K562 (cell line): Measurements from ENCODE around the gene CNPPD1. TPM values are rescaled to one million over a fixed set of nuclear protein-coding genes. Genes with fewer than 3 reads are reported as not detected.

ENCODE experiments used
- ATAC-seq: fragments of 200-7000 bp; cut with Tn5 transposase; 3 replicates; pipeline ENCODE4 v1.9.1; 2020; ENCODE audit warnings: moderate library complexity
- BruUV-seq: library from RNA; stranded (reverse); fragments of 400-500 nt; replicated peaks from 2 replicates; lab custom pipeline; 2021; lab: Mats Ljungman, UMichigan
- CTCF ChIA-PET: fragments of 300-600 bp; formaldehyde crosslinking; extraction: SDS; loops from one replicate; lab custom pipeline; 2021; ENCODE audit warnings: low intra/inter-chr PET ratio; lab: Yijun Ruan, JAX
- POLR2A ChIA-PET: fragments of 300-600, 350-650 bp; sonication (Branson Sonifier 250); formaldehyde crosslinking; extraction: SDS; loops from one replicate; lab custom pipeline; 2021; ENCODE audit warnings: antibody characterized with exemption, inconsistent platforms; lab: Yijun Ruan, JAX
- DNase-seq, 4 experiments: peaks; one replicate each; pipeline versions ENCODE4 v3.0.0 to v3.0.0-alpha.2; 2011 to 2018; ENCODE audit warnings: low spot score in 3 of 4, mixed read lengths in 3 of 4; ENCODE audit errors: extremely low read depth in 1 of 4
- FAIRE-seq: peaks from 2 replicates; lab custom pipeline; 2011; peaks lifted over from hg19 to GRCh38; lab: Jason Lieb, UNC
- H2AFZ ChIP-seq: 2 replicates; pipeline ENCODE4 v1.6.0; 2011; ENCODE audit warnings: low read depth, low read length, control low read depth, inconsistent platforms
- H3K27ac ChIP-seq: fragments of 200-600 bp; 3 replicates; pipeline ENCODE4 v1.8.0; 2011; ENCODE audit warnings: low read depth, mild to moderate bottlenecking, control low read depth, inconsistent platforms, low read length, moderate library complexity, mixed read lengths; ENCODE audit errors: extremely low read depth
- H3K27me3 ChIP-seq, 2 experiments: fragments of 300-600 bp in 1 of 2; 2 replicates in 1 of 2; 3 replicates in 1 of 2; pipeline versions ENCODE4 v1.6.0 to v1.8.0; 2011; ENCODE audit warnings: inconsistent platforms in 2 of 2, low read length in 2 of 2, mild to moderate bottlenecking in 1 of 2, mixed read lengths in 1 of 2, moderate library complexity in 1 of 2; ENCODE audit not compliant: control insufficient read depth in 2 of 2, insufficient read depth in 2 of 2
- H3K36me3 ChIP-seq: fragments of 300-600 bp; 3 replicates; pipeline ENCODE4 v1.8.0; 2011; ENCODE audit warnings: mild to moderate bottlenecking, low read length, inconsistent platforms; ENCODE audit not compliant: control insufficient read depth, insufficient read depth
- H3K4me1 ChIP-seq, 2 experiments: fragments of 200-600 bp in 1 of 2; replicated peaks in 1 of 2; 2 replicates in 1 of 2; 3 replicates in 1 of 2; pipeline versions ENCODE4 v1.5.1 to v1.8.0; 2011; ENCODE audit warnings: inconsistent platforms in 2 of 2, low read length in 2 of 2, mild to moderate bottlenecking in 1 of 2, mixed read lengths in 1 of 2, moderate library complexity in 1 of 2; ENCODE audit not compliant: control insufficient read depth in 2 of 2, insufficient read depth in 2 of 2
- H3K4me2 ChIP-seq: 2 replicates; pipeline ENCODE4 v1.6.1; 2011; ENCODE audit warnings: low read length, control low read depth, inconsistent platforms, mixed read lengths; ENCODE audit not compliant: insufficient read depth
- H3K4me3 ChIP-seq: fragments of 200-600 bp; sonication (generic), shearing (Covaris generic); 2 replicates; pipeline ENCODE4 v1.5.1; 2016; ENCODE audit warnings: control low read depth, inconsistent platforms
- H3K79me2 ChIP-seq: fragments of 200-600 bp; 3 replicates; pipeline ENCODE4 v1.8.0; 2011; ENCODE audit warnings: low read length, inconsistent platforms; ENCODE audit not compliant: control insufficient read depth, insufficient read depth
- H3K9ac ChIP-seq, 2 experiments: 2 replicates each; pipeline versions ENCODE4 v1.6.0 to v1.6.1; 2011; ENCODE audit warnings: low read depth in 2 of 2, low read length in 2 of 2, control low read depth in 1 of 2, inconsistent platforms in 1 of 2, mild to moderate bottlenecking in 1 of 2, mixed read lengths in 1 of 2; ENCODE audit not compliant: insufficient read depth in 1 of 2
- H3K9me1 ChIP-seq: one replicate; pipeline ENCODE4 v1.6.0; 2011; ENCODE audit warnings: inconsistent platforms, mild to moderate bottlenecking, low read length, moderate library complexity; ENCODE audit not compliant: control insufficient read depth, insufficient read depth
- H3K9me3 ChIP-seq: replicated peaks from 2 replicates; pipeline ENCODE4 v1.5.1; 2011; ENCODE audit warnings: low read depth, low read length, inconsistent platforms; ENCODE audit not compliant: control insufficient read depth, insufficient read depth
- H4K20me1 ChIP-seq: replicated peaks from 2 replicates; pipeline ENCODE4 v1.6.1; 2011; ENCODE audit warnings: low read length, inconsistent platforms, mixed read lengths; ENCODE audit not compliant: control insufficient read depth, insufficient read depth
- ELK1 ChIP-seq: sonication (generic); formaldehyde crosslinking; IDR thresholded peaks from 2 replicates; pipeline ENCODE4 v1.8.1; 2022; ENCODE audit warnings: missing genetic modification reagents
- MYNN ChIP-seq, 2 experiments: sonication (generic); formaldehyde crosslinking in 1 of 2; IDR thresholded peaks; 2 replicates each; pipeline versions ENCODE4 v1.5.0 to v1.6.1; 2016 to 2020; ENCODE audit warnings: antibody characterized with exemption in 1 of 2, missing genetic modification reagents in 1 of 2
- PHF21A ChIP-seq: fragments of 450-650 bp; IDR thresholded peaks from 2 replicates; pipeline ENCODE4 v1.6.1; 2017; ENCODE audit warnings: low read depth, borderline replicate concordance
- PML ChIP-seq: IDR thresholded peaks from 2 replicates; pipeline ENCODE4 v1.6.1; 2012; ENCODE audit warnings: low read length, inconsistent platforms
- TAF7 ChIP-seq: fragments of 450-650 bp; IDR thresholded peaks from 2 replicates; pipeline ENCODE4 v1.6.1; 2016; ENCODE audit warnings: missing genetic modification characterization, missing compliant biosample characterization
- USF1 ChIP-seq: sonication (generic); formaldehyde crosslinking; IDR thresholded peaks from 2 replicates; pipeline ENCODE4 v1.9.0; 2022; ENCODE audit warnings: mild to moderate bottlenecking, missing genetic modification reagents
- ZNF449 ChIP-seq: fragments of 250-450 bp; sonication (Bioruptor Pico); IDR thresholded peaks from 2 replicates; pipeline ENCODE4 v1.8.0; 2022; ENCODE audit warnings: moderate library complexity, mild to moderate bottlenecking, inconsistent platforms
- WGBS: fragments of 100-300 bp; shearing (Covaris generic); methylation state at CpG from one replicate; pipeline ENCODE4 v1.1.6; 2016; ENCODE audit warnings: low coverage, mixed read lengths; ENCODE audit not compliant: insufficient coverage; ENCODE audit errors: missing lambda C conversion rate; 5-methylcytosine and 5-hydroxymethylcytosine counted together
- in situ Hi-C: fragments of 300-500 bp; cut with MboI; formaldehyde crosslinking; loops from 4 replicates; pipeline ENCODE4 v1.15.0; 2018; ENCODE audit warnings: inconsistent platforms, mixed read lengths
- intact Hi-C: fragments of 100-400 bp; cut with micrococcal nuclease; formaldehyde crosslinking; loops from 2 replicates; pipeline ENCODE4 v1.14.2; 2022
- polyA plus RNA-seq, 8 experiments: library from polyadenylated mRNA; depleted of rRNA in 4 of 8; stranded (reverse) in 5 of 8; unstranded in 3 of 8; fragments of >200 nt; fragmentation: Nextera tagmentation in 2 of 8; fragmentation: Illumina TruSeq in 1 of 8; extraction: Ambion mirVana in 2 of 8; extraction: Trizol in 1 of 8; gene quantifications; 2 replicates each; pipeline versions ENCODE4 v1.2.1 to v1.2.3, GENCODE V29; 2011 to 2014; ENCODE audit warnings: inconsistent platforms in 1 of 8, missing spikeins in 1 of 8
- total RNA-seq, 7 experiments: library from RNA; depleted of rRNA in 6 of 7; stranded (reverse); fragments of >200 nt in 6 of 7; fragmentation: Illumina TruSeq in 2 of 7; extraction: Trizol in 2 of 7; gene quantifications; 2 replicates each; pipeline versions ENCODE4 v1.2.1 to v1.2.3, GENCODE V29; 2011 to 2021; ENCODE audit warnings: low replicate concordance in 1 of 7

CNPPD1 gene
- total and polyA plus RNA-seq, 9 of the 15 experiments (the other 6 are each of a cell fraction or from before 2014, with no cell fraction given), result 9.9 to 53.5 (median 27.0) TPM

- no peak for TF ChIP-seq ZNF449 (CRISPR knock-in tag)
- no peak for TF ChIP-seq PHF21A
- TF ChIP-seq TAF7, result no peak
- no peak for TF ChIP-seq USF1 (CRISPR knock-in tag)
- no peak for TF ChIP-seq ELK1 (CRISPR knock-in tag)
- no peak for TF ChIP-seq MYNN (IDR thresholded peaks at IDR 0.05)
- TF ChIP-seq MYNN (CRISPR knock-in tag; IDR thresholded peaks at IDR 0.05), result no peak
- TF ChIP-seq PML, result no peak
- TF ChIP-seq, all 486 proteins: peak for 0
- no peak overlapping the region for H3K27ac ChIP-seq
- POLR2A ChIA-PET, result no interaction called here
- no peak for DNase-seq
- no peak for FAIRE-seq
- H3K9me1 ChIP-seq, result no peaks in the 10 kb centered on the region
- H3K9me3 ChIP-seq, result no peaks in the 10 kb centered on the region
- in situ Hi-C loops, result no loop called here
- intact Hi-C loops, result no loop called here
- H3K4me1 ChIP-seq, result peaks cover 10 to 21% of the 10 kb centered on the region in 2 experiments; a peak in 4 of 5 replicates
- CTCF ChIA-PET, result no interaction called here
- H3K9ac ChIP-seq, result no peak overlapping the region
- BruUV-seq, result no TSS peak
- H3K79me2 ChIP-seq, result peaks cover 20% of the 10 kb centered on the region
- H3K4me3 ChIP-seq, result no peak overlapping the region
- no peak overlapping the region for H3K4me2 ChIP-seq
- H2AFZ ChIP-seq, result no peak overlapping the region
- ATAC-seq, result no peak
- H3K27me3 ChIP-seq, result no peaks in the 10 kb centered on the region
- 84% methylated on average over 6 of the region's 8 CpGs for WGBS
- H4K20me1 ChIP-seq, result peaks cover 6% of the 10 kb centered on the region; the same call in 1 of the 2 replicates
- H3K36me3 ChIP-seq, result peaks cover 80% of the 10 kb centered on the region
Observed at GRCh38 chr2:219213026-219213415, 36.3 kb upstream of the CNPPD1 start.
